OCI-LY3 (cell line): ENCODE results near the gene RIPPLY1.

Source experiments
- H2AFZ ChIP-seq: fragments of 200-600, 300-600 bp; shearing (Covaris generic); 2 replicates; pipeline ENCODE4 v1.6.0; 2014; ENCODE audit warnings: antibody characterized with exemption, low read depth, low read length
- H3K27ac ChIP-seq: fragments of 200-600, 300-600 bp; sonication (generic); 2 replicates; pipeline ENCODE4 v1.5.1; 2014; ENCODE audit warnings: mild to moderate bottlenecking, low read length, moderate library complexity, mixed read lengths
- H3K27me3 ChIP-seq: fragments of 200-600, 300-600 bp; sonication (generic); 2 replicates; pipeline ENCODE4 v1.6.1; 2014; ENCODE audit warnings: low read depth, low read length, mixed read lengths
- H3K36me3 ChIP-seq: fragments of 200-600, 300-600 bp; sonication (generic); replicated peaks from 2 replicates; pipeline ENCODE3; 2014; ENCODE audit warnings: low read depth, low read length, mixed read lengths
- H3K4me1 ChIP-seq: fragments of 300-600, 200-600 bp; sonication (generic); 2 replicates; pipeline ENCODE4 v1.6.1; 2014; ENCODE audit warnings: low read length, mixed read lengths
- H3K4me2 ChIP-seq: fragments of 200-600, 300-600 bp; sonication (generic); 2 replicates; pipeline ENCODE4 v1.6.1; 2014; ENCODE audit warnings: low read length, mixed read lengths
- H3K4me3 ChIP-seq: fragments of 300-600, 200-600 bp; sonication (generic); 2 replicates; pipeline ENCODE4 v1.5.1; 2014; ENCODE audit warnings: antibody characterized with exemption, mild to moderate bottlenecking, low read length, moderate library complexity
- H3K79me2 ChIP-seq: fragments of 300-600, 200-600 bp; shearing (Covaris generic); 2 replicates; pipeline ENCODE4 v1.6.1; 2014; ENCODE audit warnings: mild to moderate bottlenecking, low read length, mixed read lengths
- H3K9ac ChIP-seq: fragments of 300-600, 200-600 bp; shearing (Covaris generic); 2 replicates; pipeline ENCODE4 v1.6.0; 2014; ENCODE audit warnings: mild to moderate bottlenecking, low read length, moderate library complexity
- H3K9me3 ChIP-seq: fragments of 200-600, 300-600 bp; shearing (Covaris generic); 2 replicates; pipeline ENCODE4 v1.6.1; 2014; ENCODE audit warnings: low read length, mixed read lengths; ENCODE audit not compliant: insufficient read depth
- H4K20me1 ChIP-seq: fragments of 200-600, 300-600 bp; sonication (generic); 2 replicates; pipeline ENCODE4 v1.6.1; 2016; ENCODE audit warnings: low read length, mixed read lengths; ENCODE audit not compliant: insufficient read depth
- EZH2phosphoT487 ChIP-seq: fragments of 200-600 bp; shearing (Covaris generic); IDR thresholded peaks from 2 replicates; pipeline ENCODE4 v1.6.1; 2018; ENCODE audit warnings: antibody characterized with exemption, mixed run types, low read depth
- TF ChIP-seq, protein P1 (sequence below): fragments of 200-600, 300-600 bp; sonication (generic); IDR thresholded peaks from 2 replicates; pipeline ENCODE4 v1.5.1; 2014; ENCODE audit warnings: antibody characterized with exemption, low read length, low read depth

RIPPLY1 gene

DNA sequence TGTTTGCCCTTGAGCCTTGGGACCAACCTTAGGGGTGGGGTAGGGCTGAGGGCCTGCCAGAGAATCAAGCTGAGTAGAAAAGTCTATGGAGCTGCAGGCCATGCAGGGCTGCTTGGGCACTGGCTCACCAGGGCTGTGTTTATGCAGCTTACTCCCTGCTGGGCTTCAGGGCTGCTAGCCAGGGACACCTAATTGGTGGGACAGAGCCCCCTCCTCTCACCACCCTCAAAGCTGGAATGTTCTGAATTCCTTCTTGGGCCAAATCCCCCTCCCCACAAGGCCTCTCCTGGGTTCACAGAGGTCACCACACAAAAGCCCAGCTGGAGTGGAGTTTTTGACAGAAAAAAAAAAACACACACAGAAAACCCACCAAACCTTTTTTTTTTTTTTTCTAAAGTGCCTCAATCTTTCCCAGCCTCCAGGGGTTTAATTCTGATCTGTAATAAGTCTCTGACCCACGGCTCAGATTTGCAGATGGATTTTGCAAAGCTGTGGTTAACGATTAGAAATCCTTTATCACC, 16.9 kb upstream of the RIPPLY1 start, which contains the start of gene CLDN2:
Gene CLDN2 (plus strand): TSS at position 471 of the 521 bp plus-strand sequence. CDS start 7,827 bp downstream, outside the sequence.
- H4K20me1 ChIP-seq, result no peaks in the 10 kb centered on the region
- no peaks in the 10 kb centered on the region for H3K79me2 ChIP-seq
- H3K27me3 ChIP-seq, result no peaks in the 10 kb centered on the region
- no peaks in the 10 kb centered on the region for H3K4me1 ChIP-seq
- H3K27ac ChIP-seq, result no peak within 1 kb of the TSS
- H2AFZ ChIP-seq, result no peak within 1 kb of the TSS
- no peak within 1 kb of the TSS for H3K9ac ChIP-seq
- H3K36me3 ChIP-seq, result no peaks in the 10 kb centered on the region
- TF ChIP-seq, protein P1, sequence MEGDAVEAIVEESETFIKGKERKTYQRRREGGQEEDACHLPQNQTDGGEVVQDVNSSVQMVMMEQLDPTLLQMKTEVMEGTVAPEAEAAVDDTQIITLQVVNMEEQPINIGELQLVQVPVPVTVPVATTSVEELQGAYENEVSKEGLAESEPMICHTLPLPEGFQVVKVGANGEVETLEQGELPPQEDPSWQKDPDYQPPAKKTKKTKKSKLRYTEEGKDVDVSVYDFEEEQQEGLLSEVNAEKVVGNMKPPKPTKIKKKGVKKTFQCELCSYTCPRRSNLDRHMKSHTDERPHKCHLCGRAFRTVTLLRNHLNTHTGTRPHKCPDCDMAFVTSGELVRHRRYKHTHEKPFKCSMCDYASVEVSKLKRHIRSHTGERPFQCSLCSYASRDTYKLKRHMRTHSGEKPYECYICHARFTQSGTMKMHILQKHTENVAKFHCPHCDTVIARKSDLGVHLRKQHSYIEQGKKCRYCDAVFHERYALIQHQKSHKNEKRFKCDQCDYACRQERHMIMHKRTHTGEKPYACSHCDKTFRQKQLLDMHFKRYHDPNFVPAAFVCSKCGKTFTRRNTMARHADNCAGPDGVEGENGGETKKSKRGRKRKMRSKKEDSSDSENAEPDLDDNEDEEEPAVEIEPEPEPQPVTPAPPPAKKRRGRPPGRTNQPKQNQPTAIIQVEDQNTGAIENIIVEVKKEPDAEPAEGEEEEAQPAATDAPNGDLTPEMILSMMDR, result no peak
- no peak for TF ChIP-seq EZH2phosphoT487
- H3K4me3 ChIP-seq, result no peak within 1 kb of the TSS
- no peaks in the 10 kb centered on the region for H3K9me3 ChIP-seq
- H3K4me2 ChIP-seq, result no peak within 1 kb of the TSS

DNA sequence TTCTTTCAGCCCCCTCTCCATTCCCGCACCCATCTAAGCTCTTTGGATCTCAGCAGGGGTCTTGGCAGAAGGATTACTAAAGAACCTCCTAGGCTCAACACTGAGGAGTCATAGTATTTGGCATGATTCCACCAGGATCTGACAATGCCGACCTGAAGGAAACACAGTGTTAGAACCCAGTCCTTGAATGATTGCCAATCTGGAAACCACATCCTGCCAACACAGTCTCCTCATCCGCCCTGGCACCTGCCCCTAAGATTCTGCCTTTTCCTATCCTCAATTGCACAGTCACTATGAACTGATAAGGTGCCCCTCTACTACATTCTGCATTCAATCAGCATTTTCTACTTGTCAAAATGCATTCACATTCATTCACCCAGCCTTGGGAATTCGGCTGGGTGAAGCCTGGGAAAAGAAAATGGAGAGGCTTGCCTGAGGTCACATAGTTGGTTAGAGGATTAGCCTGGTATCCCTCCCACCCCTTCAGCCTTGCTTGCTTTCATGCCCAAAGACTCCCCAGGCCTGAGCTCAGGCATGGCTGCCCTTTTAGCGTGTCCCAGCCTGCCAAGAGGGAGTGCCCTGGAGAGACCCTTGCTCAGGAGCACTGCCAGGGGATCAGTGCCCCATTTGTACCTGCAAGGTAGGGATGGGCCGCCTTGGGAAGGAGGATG, 14.8 kb upstream of the RIPPLY1 start:
- Histone ChIP-seq H3K36me3 (no peaks in the 10 kb centered on the region), H4K20me1 (no peaks in the 10 kb centered on the region), H3K4me1 (no peaks in the 10 kb centered on the region), H3K79me2 (no peaks in the 10 kb centered on the region), H3K9ac (no peak overlapping the region), H3K27me3 (no peaks in the 10 kb centered on the region), H3K27ac (no peak overlapping the region), H3K4me3 (no peak overlapping the region), H3K4me2 (no peak overlapping the region), H3K9me3 (no peaks in the 10 kb centered on the region), H2AFZ (no peak overlapping the region)
- no peak for TF ChIP-seq EZH2phosphoT487
- TF ChIP-seq, protein P1, result no peak

DNA sequence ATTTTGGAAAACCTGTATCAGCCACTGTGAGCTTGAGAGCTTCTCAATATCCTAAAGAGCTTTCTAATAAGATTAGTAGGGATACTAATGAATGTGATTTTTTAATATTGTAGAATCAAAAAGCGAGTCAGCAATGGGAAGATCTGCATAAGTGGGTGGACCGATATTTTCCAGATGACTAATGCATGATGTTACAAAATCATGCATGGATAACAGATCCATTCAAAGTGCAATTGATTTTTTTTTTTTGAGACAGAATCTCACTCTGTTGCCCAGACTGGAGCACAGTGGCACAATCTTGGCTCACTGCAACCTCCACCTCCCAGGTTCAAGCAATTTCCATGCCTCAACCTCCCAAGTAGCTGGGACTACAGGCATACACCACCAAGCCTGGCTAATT, 9.7 kb upstream of the RIPPLY1 start:
- Histone ChIP-seq H3K9ac (no peak overlapping the region), H3K27ac (no peak overlapping the region), H3K36me3 (no peaks in the 10 kb centered on the region), H3K79me2 (no peaks in the 10 kb centered on the region), H2AFZ (no peak overlapping the region), H3K9me3 (no peaks in the 10 kb centered on the region), H3K4me1 (no peaks in the 10 kb centered on the region), H3K4me3 (no peak overlapping the region), H3K27me3 (no peaks in the 10 kb centered on the region), H3K4me2 (no peak overlapping the region), H4K20me1 (no peaks in the 10 kb centered on the region)
- TF ChIP-seq, protein P1, result no peak
- TF ChIP-seq EZH2phosphoT487, result no peak

DNA sequence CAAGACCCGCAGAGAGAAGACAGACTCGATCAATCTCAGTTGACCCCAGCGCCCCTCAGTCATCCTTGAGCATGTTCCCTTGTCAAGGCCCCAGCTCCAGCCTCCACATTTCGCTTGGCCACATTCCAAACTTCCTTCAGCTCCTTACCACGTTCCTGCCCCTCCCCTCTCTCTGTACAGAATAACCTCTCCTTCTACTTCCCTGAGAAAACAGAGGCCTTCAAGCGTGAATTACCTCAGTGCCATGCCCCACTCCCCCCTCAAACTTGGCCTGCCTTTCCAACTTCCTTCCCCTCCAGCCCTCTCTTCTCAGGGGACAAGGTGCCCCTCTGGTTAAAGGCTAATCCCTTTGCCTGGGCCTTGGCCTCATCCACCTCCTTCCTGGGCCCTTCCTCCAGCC, 3.2 kb upstream of the RIPPLY1 start:
- no peaks in the 10 kb centered on the region for H3K9me3 ChIP-seq
- TF ChIP-seq EZH2phosphoT487, result no peak
- TF ChIP-seq, protein P1, result no peak
- H3K4me1 ChIP-seq, result no peaks in the 10 kb centered on the region
- H3K4me2 ChIP-seq, result no peak overlapping the region
- H3K4me3 ChIP-seq, result no peak overlapping the region
- no peak overlapping the region for H2AFZ ChIP-seq
- H3K27ac ChIP-seq, result no peak overlapping the region
- H3K27me3 ChIP-seq, result no peaks in the 10 kb centered on the region
- H3K79me2 ChIP-seq, result no peaks in the 10 kb centered on the region
- no peaks in the 10 kb centered on the region for H4K20me1 ChIP-seq
- H3K9ac ChIP-seq, result no peak overlapping the region
- H3K36me3 ChIP-seq, result no peaks in the 10 kb centered on the region
